C4-2B (cell line): ENCODE results near the gene EPS15.

Source experiments
- H3K27ac ChIP-seq: fragments of 450-650 bp; 2 replicates; pipeline ENCODE4 v1.5.1; 2017
- CTCF ChIP-seq: fragments of 450-650 bp; conservative IDR thresholded peaks from 2 replicates; pipeline ENCODE4 v1.5.1; 2017; ENCODE audit warnings: mild to moderate bottlenecking
- ZFX ChIP-seq: fragments of 450-650 bp; IDR thresholded peaks from 2 replicates; pipeline ENCODE4 v1.6.1; 2017

The EPS15 gene

GRCh38 chr1:51346086-51346942, 172.8 kb downstream of the EPS15 start:
- peak overlapping the region; percentile 63 for H3K27ac ChIP-seq
- TF ChIP-seq CTCF (no peak), ZFX (no peak)

- H3K27ac ChIP-seq = peak overlapping the region; percentile 63
- TF ChIP-seq CTCF = no peak
- no peak for TF ChIP-seq ZFX
Observed at GRCh38 chr1:51345300-51345687, 173.8 kb downstream of the EPS15 start.

- H3K27ac ChIP-seq = no peak overlapping the region
Observed at GRCh38 chr1:51344602-51345299, 174.3 kb downstream of the EPS15 start.

GRCh38 chr1:51344276-51344601, 174.8 kb downstream of the EPS15 start:
- H3K27ac ChIP-seq = no peak overlapping the region
- TF ChIP-seq CTCF (no peak), ZFX (no peak)

More at GRCh38 chr1:51344602-51345299, 174.3 kb downstream of the EPS15 start:
- TF ChIP-seq CTCF = no peak
- no peak for TF ChIP-seq ZFX

GRCh38 chr1:51343624-51344023, 175.4 kb downstream of the EPS15 start:
- TF ChIP-seq CTCF = no peak
- no peak for TF ChIP-seq ZFX
- no peak overlapping the region for H3K27ac ChIP-seq

GRCh38 chr1:51342591-51343206, 176.4 kb downstream of the EPS15 start:
- TF ChIP-seq ZFX (no peak), CTCF (no peak)
- H3K27ac ChIP-seq = no peak overlapping the region

GRCh38 chr1:51341876-51342496, 177.1 kb downstream of the EPS15 start:
- TF ChIP-seq CTCF (no peak), ZFX (no peak)
- no peak overlapping the region for H3K27ac ChIP-seq
